Astrocyte (in vitro differentiated cells and primary cell): ENCODE data around the gene SPRR4.

Source experiments
- EZH2 ChIP-seq: IDR thresholded peaks from 2 replicates; pipeline ENCODE4 v1.6.1; 2012; ENCODE audit warnings: mild to moderate bottlenecking, low read length, inconsistent platforms; ENCODE audit not compliant: insufficient read depth
- TF ChIP-seq, protein P1 (sequence below): IDR thresholded peaks from 2 replicates; pipeline ENCODE4 v1.5.1; 2011; ENCODE audit warnings: low read depth, mild to moderate bottlenecking, inconsistent platforms, low read length, moderate library complexity; ENCODE audit not compliant: insufficient read depth

DNA sequence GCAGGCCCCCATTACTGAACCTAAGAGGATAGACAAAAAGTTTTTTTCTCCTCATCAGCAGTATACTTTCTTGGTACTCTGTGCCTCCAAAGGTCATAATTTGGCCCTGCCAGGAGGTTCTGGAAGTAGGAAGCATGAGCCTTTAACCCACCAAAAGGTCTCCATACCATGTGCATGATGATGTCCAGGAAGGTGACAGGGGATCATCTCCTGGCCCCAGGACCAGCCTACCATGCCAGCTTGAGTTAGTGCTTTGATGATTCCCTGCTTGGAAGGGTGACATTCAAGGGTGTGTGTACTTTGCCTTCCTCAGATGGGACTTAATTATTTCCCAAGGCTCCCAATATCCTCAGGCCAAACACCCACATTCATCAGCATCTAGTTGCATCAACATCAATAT, 7.2 kb downstream of the SPRR4 start:
- TF ChIP-seq, protein P1, sequence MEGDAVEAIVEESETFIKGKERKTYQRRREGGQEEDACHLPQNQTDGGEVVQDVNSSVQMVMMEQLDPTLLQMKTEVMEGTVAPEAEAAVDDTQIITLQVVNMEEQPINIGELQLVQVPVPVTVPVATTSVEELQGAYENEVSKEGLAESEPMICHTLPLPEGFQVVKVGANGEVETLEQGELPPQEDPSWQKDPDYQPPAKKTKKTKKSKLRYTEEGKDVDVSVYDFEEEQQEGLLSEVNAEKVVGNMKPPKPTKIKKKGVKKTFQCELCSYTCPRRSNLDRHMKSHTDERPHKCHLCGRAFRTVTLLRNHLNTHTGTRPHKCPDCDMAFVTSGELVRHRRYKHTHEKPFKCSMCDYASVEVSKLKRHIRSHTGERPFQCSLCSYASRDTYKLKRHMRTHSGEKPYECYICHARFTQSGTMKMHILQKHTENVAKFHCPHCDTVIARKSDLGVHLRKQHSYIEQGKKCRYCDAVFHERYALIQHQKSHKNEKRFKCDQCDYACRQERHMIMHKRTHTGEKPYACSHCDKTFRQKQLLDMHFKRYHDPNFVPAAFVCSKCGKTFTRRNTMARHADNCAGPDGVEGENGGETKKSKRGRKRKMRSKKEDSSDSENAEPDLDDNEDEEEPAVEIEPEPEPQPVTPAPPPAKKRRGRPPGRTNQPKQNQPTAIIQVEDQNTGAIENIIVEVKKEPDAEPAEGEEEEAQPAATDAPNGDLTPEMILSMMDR, result no peak
- TF ChIP-seq EZH2, result no peak
